ENCODE measurements around the gene CES5A. TPM values are rescaled to one million over a fixed set of nuclear protein-coding genes. Genes with fewer than 3 reads are reported as not detected.
"Not testable (repeated sequence)": the region's sequence is repeated elsewhere in the genome, so short reads cannot be mapped to it uniquely, and the experiment has no call there.

The CES5A gene
- total and polyA plus RNA-seq, 2 donors from 2014 or later: not detected

- Histone ChIP-seq H3K27ac (ENCODE audit: low read depth in 2 of 2, low read length in 2 of 2) (no peak overlapping the region), H3K4me3 (ENCODE audit: low read length in 3 of 3) (no peak overlapping the region), H3K4me1 (ENCODE audit: control insufficient read depth in 2 of 3, insufficient read depth in 2 of 3, low read depth in 1 of 3, low read length in 3 of 3) (no peaks in the 10 kb centered on the region), H3K36me3 (ENCODE audit: control insufficient read depth in 2 of 3, insufficient read depth in 3 of 3, low read length in 3 of 3) (no peaks in the 10 kb centered on the region), H3K27me3 (ENCODE audit: control insufficient read depth, insufficient read depth, low read length) (no peaks in the 10 kb centered on the region), H3K9ac (ENCODE audit: low read length in 3 of 3) (no peak overlapping the region), H3K9me3 (ENCODE audit: control insufficient read depth in 2 of 3, insufficient read depth in 1 of 3, low read length in 3 of 3) (no peaks in the 10 kb centered on the region)
- no peak for FAIRE-seq
- no peak for DNase-seq
- TF ChIP-seq CTCF (IDR thresholded peaks at IDR 0.05; ENCODE audit: borderline replicate concordance, extremely low read depth, insufficient read depth): no peak
- intact Hi-C loops (cut with DNase I): no loop called here
Observed at GRCh38 chr16:55809386-55809785, 65.8 kb downstream of the CES5A start.

GRCh38 chr16:55808286-55808685, 66.9 kb downstream of the CES5A start:
- intact Hi-C loops (cut with DNase I); H3K4me3 ChIP-seq (ENCODE audit: low read length in 3 of 3); DNase-seq; H3K9me3 ChIP-seq (ENCODE audit: control insufficient read depth in 2 of 3, insufficient read depth in 1 of 3, low read length in 3 of 3); H3K9ac ChIP-seq (ENCODE audit: low read length in 3 of 3); H3K4me1 ChIP-seq (ENCODE audit: control insufficient read depth in 2 of 3, insufficient read depth in 2 of 3, low read depth in 1 of 3, low read length in 3 of 3); H3K27me3 ChIP-seq (ENCODE audit: control insufficient read depth, insufficient read depth, low read length); H3K27ac ChIP-seq (ENCODE audit: low read depth in 2 of 2, low read length in 2 of 2); FAIRE-seq; H3K36me3 ChIP-seq (ENCODE audit: control insufficient read depth in 2 of 3, insufficient read depth in 3 of 3, low read length in 3 of 3): not testable (repeated sequence)

- H3K9me3 ChIP-seq (ENCODE audit: control insufficient read depth in 2 of 3, insufficient read depth in 1 of 3, low read length in 3 of 3); intact Hi-C loops (cut with DNase I); H3K9ac ChIP-seq (ENCODE audit: low read length in 3 of 3); H3K36me3 ChIP-seq (ENCODE audit: control insufficient read depth in 2 of 3, insufficient read depth in 3 of 3, low read length in 3 of 3); H3K4me1 ChIP-seq (ENCODE audit: control insufficient read depth in 2 of 3, insufficient read depth in 2 of 3, low read depth in 1 of 3, low read length in 3 of 3); FAIRE-seq; H3K4me3 ChIP-seq (ENCODE audit: low read length in 3 of 3); H3K27me3 ChIP-seq (ENCODE audit: control insufficient read depth, insufficient read depth, low read length); H3K27ac ChIP-seq (ENCODE audit: low read depth in 2 of 2, low read length in 2 of 2); DNase-seq: not testable (repeated sequence)
Observed at GRCh38 chr16:55805104-55805503, 70.1 kb downstream of the CES5A start.

GRCh38 chr16:55803681-55804080, 71.5 kb downstream of the CES5A start:
- H3K27me3 ChIP-seq (ENCODE audit: control insufficient read depth, insufficient read depth, low read length); H3K36me3 ChIP-seq (ENCODE audit: control insufficient read depth in 2 of 3, insufficient read depth in 3 of 3, low read length in 3 of 3); H3K9me3 ChIP-seq (ENCODE audit: control insufficient read depth in 2 of 3, insufficient read depth in 1 of 3, low read length in 3 of 3); FAIRE-seq; H3K27ac ChIP-seq (ENCODE audit: low read depth in 2 of 2, low read length in 2 of 2); H3K4me3 ChIP-seq (ENCODE audit: low read length in 3 of 3); DNase-seq; H3K4me1 ChIP-seq (ENCODE audit: control insufficient read depth in 2 of 3, insufficient read depth in 2 of 3, low read depth in 1 of 3, low read length in 3 of 3); intact Hi-C loops (cut with DNase I); H3K9ac ChIP-seq (ENCODE audit: low read length in 3 of 3): not testable (repeated sequence)

Other genes starting within 250 kb of the CES5A start
- gene SLC6A2, start 219.4 kb downstream of the CES5A start, total RNA-seq: 0.09 TPM
- 0.73 TPM for gene SLC6A2, start 219.4 kb downstream of the CES5A start, polyA plus RNA-seq (ENCODE audit: insufficient read depth, low read depth, low replicate concordance)
- gene CES1, start 42.3 kb downstream of the CES5A start, total RNA-seq: 11.9 TPM
- gene CES1, start 42.3 kb downstream of the CES5A start, polyA plus RNA-seq (ENCODE audit: insufficient read depth, low read depth, low replicate concordance): 5.9 TPM

Data from kidney (tissue), 14 donors.